GM19372 (cell line): Measurements from ENCODE around the gene RAMAC.
A peak's percentile ranks its signal among the peaks of the same experiment; 100 is the strongest.
"Not testable (repeated sequence)": the region's sequence is repeated elsewhere in the genome, so short reads cannot be mapped to it uniquely, and the experiment has no call there.

Experiments used
- ATAC-seq: cut with Tn5 transposase; IDR thresholded peaks from one replicate; pipeline ENCODE4 v1.9.1; 2021; ENCODE audit warnings: mild to moderate bottlenecking, low read depth, moderate library complexity; ENCODE audit not compliant: unreplicated experiment

RAMAC gene

GRCh38 chr15:82966671-82967071 lies 19.3 kb upstream of the RAMAC start:
- peak; percentile 79 for ATAC-seq

- no peak for ATAC-seq
Observed at GRCh38 chr15:82968066-82968465, 17.9 kb upstream of the RAMAC start.

- ATAC-seq, result no peak
Observed at GRCh38 chr15:82969353-82969752, 16.7 kb upstream of the RAMAC start.

- no peak for ATAC-seq
Observed at GRCh38 chr15:82970078-82970686, 15.8 kb upstream of the RAMAC start.

- no peak for ATAC-seq
Observed at GRCh38 chr15:82970696-82971095, 15.3 kb upstream of the RAMAC start.

DNA sequence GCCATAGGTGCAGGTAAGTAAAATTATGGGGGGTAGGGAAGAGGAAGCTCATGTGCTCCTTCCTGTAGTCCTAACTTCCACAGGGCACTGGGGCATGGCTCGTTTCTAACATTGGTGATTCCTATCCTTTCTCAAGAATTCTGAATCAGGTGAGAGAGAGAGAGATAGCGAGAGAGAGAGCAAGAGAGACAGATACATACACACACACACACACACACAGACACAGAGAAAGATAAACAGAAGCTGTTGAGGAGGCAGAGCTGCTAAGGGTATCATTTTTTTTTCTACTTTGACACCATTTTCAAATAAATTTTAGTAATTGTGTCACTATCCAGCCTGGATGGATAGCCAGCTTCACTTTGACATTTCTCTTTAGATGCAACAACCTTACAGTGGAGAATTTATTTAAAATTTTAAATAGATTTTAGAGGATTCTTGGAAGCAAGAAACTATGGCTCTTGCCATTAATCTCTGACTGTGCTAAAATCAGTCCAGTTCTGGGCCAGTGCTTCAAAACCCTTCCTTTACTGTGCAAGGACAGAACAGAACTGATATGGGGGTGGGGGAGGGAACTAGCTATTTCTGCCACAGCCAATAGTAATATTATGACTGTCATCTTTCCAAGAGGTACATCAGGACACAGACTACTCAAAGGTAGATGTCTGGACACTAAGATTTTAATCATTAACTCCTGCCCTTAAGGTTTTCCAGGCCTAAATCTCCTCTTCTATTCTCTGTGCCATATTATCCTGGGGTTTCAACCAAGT lies 14.6 kb upstream of the RAMAC start:
- no peak for ATAC-seq

GRCh38 chr15:82972990-82973389 lies 13.0 kb upstream of the RAMAC start:
- ATAC-seq, result no peak

DNA sequence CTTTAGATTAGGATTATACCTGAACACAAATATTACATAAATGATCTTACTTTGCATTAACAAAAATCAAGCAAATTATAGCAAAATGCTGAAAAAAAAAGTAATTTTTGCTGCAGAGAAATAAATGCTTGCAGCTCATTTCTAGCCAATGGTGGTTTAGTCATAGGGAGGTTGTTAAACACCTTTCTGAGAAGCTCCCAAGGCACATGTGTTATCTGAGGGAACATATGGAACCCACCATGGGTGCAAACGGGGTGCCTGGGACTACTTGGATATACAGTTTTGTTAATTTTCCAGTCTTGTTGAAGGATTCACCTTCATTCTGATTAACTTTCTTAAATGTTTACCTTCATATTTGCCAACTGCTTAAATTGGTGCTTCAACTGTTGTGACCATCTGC lies 8.9 kb upstream of the RAMAC start:
- ATAC-seq, result no peak

DNA sequence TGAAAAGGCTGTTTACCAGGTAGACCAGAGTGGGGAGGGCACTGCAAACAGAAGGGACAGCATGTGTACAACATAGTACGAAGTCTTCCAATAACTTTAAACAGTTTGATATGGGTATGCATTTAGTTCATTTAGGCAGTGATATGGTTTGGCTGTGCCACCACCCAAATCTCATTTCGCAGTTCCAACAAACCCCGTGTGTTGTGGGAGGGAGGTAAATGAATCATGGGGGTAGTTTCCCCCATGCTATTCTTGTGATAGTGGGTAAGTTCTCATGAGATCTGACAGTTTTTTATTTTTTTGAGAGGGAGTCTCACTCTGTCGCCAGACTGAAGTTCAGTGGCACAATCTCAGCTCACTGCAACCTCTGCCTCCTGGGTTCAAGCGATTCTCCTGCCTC lies 7.6 kb upstream of the RAMAC start:
- ATAC-seq, result no peak

DNA sequence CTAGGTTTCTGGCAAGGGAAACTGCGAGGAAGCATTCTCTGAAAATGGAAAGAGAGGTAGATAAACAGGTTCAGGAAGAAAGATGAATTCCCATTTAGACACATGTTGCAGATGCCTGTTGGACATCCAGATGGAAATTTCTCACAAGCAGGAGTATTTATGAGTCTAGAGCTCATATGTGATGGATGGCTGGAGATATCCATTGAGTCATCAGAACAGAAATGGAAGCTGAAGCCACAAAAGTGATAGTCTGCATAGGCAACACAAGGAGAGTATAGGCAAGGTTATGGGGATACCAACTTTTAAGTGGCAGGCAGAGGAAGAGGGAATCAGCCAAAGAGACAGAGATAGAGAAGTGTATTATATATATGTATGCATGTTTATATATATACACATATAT lies 6.3 kb upstream of the RAMAC start:
- no peak for ATAC-seq

DNA sequence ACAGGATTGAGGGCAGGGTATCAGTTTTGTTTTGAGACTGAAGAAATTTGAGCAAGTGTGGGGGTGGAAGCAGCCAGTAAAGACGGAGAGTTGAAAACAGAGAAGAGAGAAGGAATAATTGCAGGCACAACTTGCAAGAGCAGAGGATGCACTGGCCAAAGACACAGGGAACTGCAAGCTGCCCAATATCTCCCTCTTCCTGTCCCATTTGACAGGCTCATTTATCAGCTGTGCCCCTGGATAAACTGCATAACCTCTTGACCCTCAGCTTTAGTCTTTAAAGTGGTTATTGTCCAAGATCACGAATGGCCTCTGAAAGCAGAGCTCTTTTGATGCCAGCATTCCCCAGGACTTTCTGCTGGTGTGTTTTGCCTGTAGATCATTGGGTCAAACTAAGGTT lies 5.0 kb upstream of the RAMAC start:
- no peak for ATAC-seq

DNA sequence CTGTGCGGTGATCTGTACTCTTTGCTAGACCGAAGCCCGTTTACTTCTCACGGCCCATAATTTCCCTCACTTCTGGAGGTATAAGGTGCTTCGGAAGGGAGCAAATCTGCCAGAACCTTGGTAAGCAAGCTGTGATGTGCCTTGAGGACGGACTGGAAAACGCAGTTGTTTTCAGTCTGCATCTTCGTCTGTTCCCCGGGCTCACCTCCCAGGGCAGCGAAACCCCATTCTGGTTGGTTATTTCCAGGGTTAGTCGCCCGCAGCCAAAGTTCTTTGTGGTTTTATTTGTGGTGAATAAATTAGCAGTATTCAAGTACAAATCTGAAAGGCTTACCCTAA lies 401 bp downstream of the RAMAC start:
- peak; percentile 5 for ATAC-seq

- no peak for ATAC-seq
Observed at GRCh38 chr15:82992436-82992998, 6.5 kb downstream of the RAMAC start.

GRCh38 chr15:82993144-82993543 lies 7.1 kb downstream of the RAMAC start:
- ATAC-seq, result no peak

DNA sequence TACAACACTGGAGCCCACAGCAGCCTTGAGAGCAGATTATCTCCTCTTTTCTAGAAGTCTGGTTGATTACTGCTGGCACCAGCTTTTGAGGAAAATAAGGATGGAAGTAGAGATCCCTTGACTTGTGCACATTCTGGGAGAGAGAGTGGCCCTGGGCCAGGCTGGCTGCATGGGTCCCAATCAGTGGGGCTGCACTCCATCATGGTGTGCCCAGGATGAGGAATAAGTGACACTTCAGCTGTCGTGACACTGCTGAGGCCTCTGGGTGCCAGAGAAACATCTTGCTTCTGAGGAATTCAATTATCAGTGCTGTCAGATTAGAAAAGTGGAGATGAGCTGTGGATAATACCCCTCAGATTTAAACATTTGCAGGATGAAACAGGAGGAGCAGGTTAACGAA lies 9.1 kb downstream of the RAMAC start:
- no peak for ATAC-seq

DNA sequence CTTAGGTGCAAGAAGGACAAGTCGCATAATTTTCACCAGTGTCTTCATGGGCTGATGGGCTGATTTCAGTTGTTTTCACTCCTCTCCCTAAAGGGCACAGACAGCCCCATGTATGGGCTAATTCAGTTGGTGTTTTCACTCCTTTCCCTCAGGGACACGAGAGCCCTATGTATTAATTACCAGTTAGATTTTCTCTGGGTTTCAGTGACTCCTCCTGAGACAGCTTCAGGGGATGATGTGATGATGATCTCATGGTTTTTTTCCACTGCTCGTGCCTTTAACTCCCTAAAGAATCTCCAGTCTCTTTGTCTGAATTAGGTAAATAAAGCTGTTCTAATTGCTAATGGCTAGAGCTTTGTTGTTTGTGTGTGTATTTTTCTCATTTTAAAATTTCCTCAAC lies 9.9 kb downstream of the RAMAC start:
- ATAC-seq, result no peak

GRCh38 chr15:82999426-82999825 lies 13.4 kb downstream of the RAMAC start:
- no peak for ATAC-seq

DNA sequence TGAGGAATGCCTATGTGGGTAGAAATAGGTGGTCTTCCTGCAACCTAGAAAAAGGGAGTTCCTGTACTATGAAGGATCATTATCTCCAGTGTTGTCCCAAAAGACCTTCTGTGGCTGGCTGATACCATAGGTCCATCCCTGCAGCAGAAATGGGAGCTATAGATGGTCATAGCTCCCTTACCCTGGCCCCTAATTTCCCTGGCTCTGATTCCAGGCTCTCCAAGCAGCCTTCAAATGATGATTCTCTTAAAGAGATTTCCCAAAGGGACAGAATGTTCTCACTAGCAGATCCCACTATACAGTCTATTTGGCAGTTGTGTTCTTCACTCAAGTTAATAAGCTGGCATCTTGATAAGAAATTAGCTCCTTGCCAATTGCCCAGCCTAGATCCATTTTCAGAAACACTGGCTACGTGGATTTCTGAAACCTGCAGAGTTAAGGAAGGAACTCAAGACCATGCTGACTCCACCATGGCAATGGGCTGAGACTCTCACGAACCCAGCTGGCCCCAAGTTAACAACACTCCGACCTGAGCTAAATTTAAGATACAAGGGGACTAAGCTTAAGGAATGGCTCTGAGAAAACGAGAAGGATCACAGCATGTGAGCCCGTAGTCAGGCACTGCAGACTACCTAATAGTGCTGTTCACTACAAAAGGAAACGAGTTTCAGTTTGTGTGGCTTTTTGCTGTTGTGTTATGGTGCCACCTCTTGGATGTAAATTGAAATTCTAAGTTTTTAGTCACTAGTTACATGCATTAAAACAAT lies 14.1 kb downstream of the RAMAC start:
- peak; percentile 75 for ATAC-seq

GRCh38 chr15:83000672-83001031 lies 14.6 kb downstream of the RAMAC start:
- not testable (repeated sequence) for ATAC-seq

GRCh38 chr15:83010709-83011270 lies 24.8 kb downstream of the RAMAC start:
- peak; percentile 48 for ATAC-seq
